H4 (cell line): ENCODE measurements around the gene SLC36A1. TPM values are rescaled to one million over a fixed set of nuclear protein-coding genes. Genes with fewer than 3 reads are reported as not detected.
"Not testable (repeated sequence)": the region's sequence is repeated elsewhere in the genome, so short reads cannot be mapped to it uniquely, and the experiment has no call there.

ENCODE experiments used
- DNase-seq: peaks from one replicate; pipeline ENCODE4 v3.0.0-alpha.2; 2015; ENCODE audit warnings: low spot score
- total RNA-seq: library from RNA; depleted of rRNA; stranded (reverse); fragments of >200 nt; shearing (Covaris generic); gene quantifications from 2 replicates; pipeline ENCODE4 v1.2.3, GENCODE V29; 2014; rRNA removed

SLC36A1 gene
- total RNA-seq, result 9.4 and 10.0 TPM in 2 replicates

- peak; percentile 90 for DNase-seq
Measured at GRCh38 chr5:151447174-151448037, at the start of gene SLC36A1. SLC36A1 (plus strand) TSS chr5:151447603; CDS start chr5:151458793, 11,190 bp downstream.

- no peak for DNase-seq
Measured at GRCh38 chr5:151405334-151406160, 41.9 kb upstream of the SLC36A1 start.

GRCh38 chr5:151406322-151406947, 41.0 kb upstream of the SLC36A1 start:
- DNase-seq, result peak; percentile 31

- DNase-seq, result no peak
Measured at GRCh38 chr5:151408591-151409230, 38.7 kb upstream of the SLC36A1 start.

- DNase-seq, result no peak
Measured at GRCh38 chr5:151413800-151414199, 33.6 kb upstream of the SLC36A1 start.

- no peak for DNase-seq
Measured at GRCh38 chr5:151414536-151414935, 32.9 kb upstream of the SLC36A1 start.

GRCh38 chr5:151417712-151418111, 29.7 kb upstream of the SLC36A1 start:
- no peak for DNase-seq

GRCh38 chr5:151420127-151420526, 27.3 kb upstream of the SLC36A1 start:
- DNase-seq, result no peak

- DNase-seq, result no peak
Measured at GRCh38 chr5:151424892-151425523, 22.4 kb upstream of the SLC36A1 start.

GRCh38 chr5:151426347-151426746, 21.1 kb upstream of the SLC36A1 start:
- not testable (repeated sequence) for DNase-seq

- DNase-seq, result no peak
Measured at GRCh38 chr5:151427258-151427657, 20.1 kb upstream of the SLC36A1 start.

GRCh38 chr5:151430731-151431130, 16.7 kb upstream of the SLC36A1 start:
- no peak for DNase-seq

GRCh38 chr5:151431666-151432065, 15.7 kb upstream of the SLC36A1 start:
- DNase-seq, result no peak

- no peak for DNase-seq
Measured at GRCh38 chr5:151432210-151432609, 15.2 kb upstream of the SLC36A1 start.

GRCh38 chr5:151434570-151435237, 12.7 kb upstream of the SLC36A1 start:
- no peak for DNase-seq

- no peak for DNase-seq
Measured at GRCh38 chr5:151448038-151448985, 909 bp downstream of the SLC36A1 start.

- DNase-seq, result no peak
Measured at GRCh38 chr5:151449297-151449696, 1.9 kb downstream of the SLC36A1 start.

- DNase-seq, result no peak
Measured at GRCh38 chr5:151449839-151450238, 2.4 kb downstream of the SLC36A1 start.

- no peak for DNase-seq
Measured at GRCh38 chr5:151450605-151451004, 3.2 kb downstream of the SLC36A1 start.
